ENCODE results near the gene MS4A7.

MS4A7 gene

DNA sequence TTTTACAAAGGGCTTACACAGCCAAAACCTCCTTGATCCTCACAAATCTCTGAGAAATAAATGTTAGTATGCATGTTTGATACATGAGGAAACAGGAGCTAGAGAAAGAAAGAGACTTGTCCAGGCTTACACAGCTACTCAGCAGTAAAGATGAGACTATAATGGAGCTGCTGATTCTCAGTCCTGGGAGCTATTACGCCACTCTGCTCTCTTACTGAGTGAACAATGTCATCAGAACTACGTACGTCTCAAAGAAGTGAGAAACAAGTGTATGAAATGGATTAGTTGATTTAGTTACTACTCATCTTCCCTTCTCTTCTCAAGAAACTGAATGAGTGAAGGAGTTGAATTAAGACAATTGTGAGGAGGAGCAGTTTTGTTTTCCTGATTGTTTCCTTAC, 39.0 kb upstream of the MS4A7 start:
- TF ChIP-seq FOXP2 (optimal IDR thresholded peaks at IDR 0.05; ENCODE audit: borderline replicate concordance, extremely low read depth, extremely low read length, insufficient read depth) (no peak), TAF1 (IDR thresholded peaks at IDR 0.05; ENCODE audit: borderline replicate concordance, insufficient read depth, low read length) (no peak), SIN3A (IDR thresholded peaks at IDR 0.05; ENCODE audit: borderline replicate concordance, insufficient read depth, low read length) (no peak), POLR2AphosphoS5 (IDR thresholded peaks at IDR 0.05; ENCODE audit: low read depth, low read length) (no peak), REST (IDR thresholded peaks at IDR 0.05; ENCODE audit: insufficient read depth in 1 of 2, low read depth in 2 of 2, low read length in 2 of 2) (no peak)

GRCh38 chr11:60343094-60343704, 35.1 kb upstream of the MS4A7 start:
- TF ChIP-seq SIN3A (IDR thresholded peaks at IDR 0.05; ENCODE audit: borderline replicate concordance, insufficient read depth, low read length) (no peak), POLR2AphosphoS5 (IDR thresholded peaks at IDR 0.05; ENCODE audit: low read depth, low read length) (no peak), REST (IDR thresholded peaks at IDR 0.05; ENCODE audit: insufficient read depth in 1 of 2, low read depth in 2 of 2, low read length in 2 of 2) (no peak), TAF1 (IDR thresholded peaks at IDR 0.05; ENCODE audit: borderline replicate concordance, insufficient read depth, low read length) (no peak), FOXP2 (optimal IDR thresholded peaks at IDR 0.05; ENCODE audit: borderline replicate concordance, extremely low read depth, extremely low read length, insufficient read depth) (no peak)

- no peak for TF ChIP-seq TAF1 (IDR thresholded peaks at IDR 0.05; ENCODE audit: borderline replicate concordance, insufficient read depth, low read length)
- no peak for TF ChIP-seq REST (IDR thresholded peaks at IDR 0.05; ENCODE audit: insufficient read depth in 1 of 2, low read depth in 2 of 2, low read length in 2 of 2)
- TF ChIP-seq POLR2AphosphoS5 (IDR thresholded peaks at IDR 0.05; ENCODE audit: low read depth, low read length) = no peak
- TF ChIP-seq SIN3A (IDR thresholded peaks at IDR 0.05; ENCODE audit: borderline replicate concordance, insufficient read depth, low read length) = no peak
- no peak for TF ChIP-seq FOXP2 (optimal IDR thresholded peaks at IDR 0.05; ENCODE audit: borderline replicate concordance, extremely low read depth, extremely low read length, insufficient read depth)
Observed at GRCh38 chr11:60344146-60344545, 34.2 kb upstream of the MS4A7 start.

- TF ChIP-seq TAF1 (IDR thresholded peaks at IDR 0.05; ENCODE audit: borderline replicate concordance, insufficient read depth, low read length) (no peak), REST (IDR thresholded peaks at IDR 0.05; ENCODE audit: insufficient read depth in 1 of 2, low read depth in 2 of 2, low read length in 2 of 2) (no peak), POLR2AphosphoS5 (IDR thresholded peaks at IDR 0.05; ENCODE audit: low read depth, low read length) (no peak), SIN3A (IDR thresholded peaks at IDR 0.05; ENCODE audit: borderline replicate concordance, insufficient read depth, low read length) (no peak), FOXP2 (optimal IDR thresholded peaks at IDR 0.05; ENCODE audit: borderline replicate concordance, extremely low read depth, extremely low read length, insufficient read depth) (no peak)
Observed at GRCh38 chr11:60345489-60345888, 32.8 kb upstream of the MS4A7 start.

Data from PFSK-1 (cell line).